ENCODE results near the gene AAR2.

Gene AAR2

GRCh38 chr20:36266189-36266588, 29.9 kb downstream of the AAR2 start:
- Histone ChIP-seq H2AFZ (ENCODE audit: low read depth, low read length) (no peak overlapping the region), H3K9ac (ENCODE audit: low read depth, low read length) (no peak overlapping the region), H3K27me3 (ENCODE audit: insufficient read depth, low read length, poor library complexity) (no peaks in the 10 kb centered on the region), H3K4me3 (ENCODE audit: low read depth in 1 of 2, low read length in 2 of 2) (no peak overlapping the region), H3K9me3 (ENCODE audit: insufficient read depth, low read length, severe bottlenecking) (no peaks in the 10 kb centered on the region), H3K4me1 (ENCODE audit: insufficient read depth, low read length) (no peaks in the 10 kb centered on the region), H3K4me2 (ENCODE audit: insufficient read depth, low read length) (no peak overlapping the region), H4K20me1 (ENCODE audit: insufficient read depth, low read length) (0 out of 2 replicates have a peak, but pooled peaks cover 3% of the 10 kb centered on the region), H3K27ac (ENCODE audit: low read length) (no peak overlapping the region), H3K36me3 (ENCODE audit: insufficient read depth, low read length) (no peaks in the 10 kb centered on the region), H3K79me2 (ENCODE audit: insufficient read depth, low read length) (no peaks in the 10 kb centered on the region)
- DNase-seq (no peak), ATAC-seq (ENCODE audit: insufficient read depth, low read depth) (no peak)
- TF ChIP-seq CTCF (IDR thresholded peaks at IDR 0.05; ENCODE audit: borderline replicate concordance, extremely low read depth, low read length, poor library complexity, severe bottlenecking) (no peak), EZH2 (IDR thresholded peaks at IDR 0.05; ENCODE audit: borderline replicate concordance, low read depth, low read length, severe bottlenecking) (no peak)

GRCh38 chr20:36267605-36268381, 31.5 kb downstream of the AAR2 start:
- Histone ChIP-seq H4K20me1 (ENCODE audit: insufficient read depth, low read length) (0 out of 2 replicates have a peak, but pooled peaks cover 3% of the 10 kb centered on the region), H3K36me3 (ENCODE audit: insufficient read depth, low read length) (no peaks in the 10 kb centered on the region), H3K9me3 (ENCODE audit: insufficient read depth, low read length, severe bottlenecking) (no peaks in the 10 kb centered on the region), H3K27me3 (ENCODE audit: insufficient read depth, low read length, poor library complexity) (no peaks in the 10 kb centered on the region), H3K4me3 (ENCODE audit: low read depth in 1 of 2, low read length in 2 of 2) (no peak overlapping the region), H3K9ac (ENCODE audit: low read depth, low read length) (no peak overlapping the region), H3K4me1 (ENCODE audit: insufficient read depth, low read length) (no peaks in the 10 kb centered on the region), H3K79me2 (ENCODE audit: insufficient read depth, low read length) (no peaks in the 10 kb centered on the region), H3K4me2 (ENCODE audit: insufficient read depth, low read length) (no peak overlapping the region), H2AFZ (ENCODE audit: low read depth, low read length) (no peak overlapping the region), H3K27ac (ENCODE audit: low read length) (no peak overlapping the region)
- ATAC-seq (ENCODE audit: insufficient read depth, low read depth) = no peak
- no peak for TF ChIP-seq EZH2 (IDR thresholded peaks at IDR 0.05; ENCODE audit: borderline replicate concordance, low read depth, low read length, severe bottlenecking)
- no peak for TF ChIP-seq CTCF (IDR thresholded peaks at IDR 0.05; ENCODE audit: borderline replicate concordance, extremely low read depth, low read length, poor library complexity, severe bottlenecking)
- DNase-seq = no peak

GRCh38 chr20:36268440-36269342, 32.4 kb downstream of the AAR2 start:
- Histone ChIP-seq H3K36me3 (ENCODE audit: insufficient read depth, low read length) (no peaks in the 10 kb centered on the region), H3K9ac (ENCODE audit: low read depth, low read length) (no peak overlapping the region), H3K4me3 (ENCODE audit: low read depth in 1 of 2, low read length in 2 of 2) (no peak overlapping the region), H3K9me3 (ENCODE audit: insufficient read depth, low read length, severe bottlenecking) (no peaks in the 10 kb centered on the region), H4K20me1 (ENCODE audit: insufficient read depth, low read length) (0 out of 2 replicates have a peak, but pooled peaks cover 3% of the 10 kb centered on the region), H3K4me1 (ENCODE audit: insufficient read depth, low read length) (no peaks in the 10 kb centered on the region), H3K27me3 (ENCODE audit: insufficient read depth, low read length, poor library complexity) (no peaks in the 10 kb centered on the region), H3K27ac (ENCODE audit: low read length) (no peak overlapping the region), H3K79me2 (ENCODE audit: insufficient read depth, low read length) (no peaks in the 10 kb centered on the region), H2AFZ (ENCODE audit: low read depth, low read length) (no peak overlapping the region), H3K4me2 (ENCODE audit: insufficient read depth, low read length) (no peak overlapping the region)
- TF ChIP-seq EZH2 (IDR thresholded peaks at IDR 0.05; ENCODE audit: borderline replicate concordance, low read depth, low read length, severe bottlenecking) = no peak
- no peak for TF ChIP-seq CTCF (IDR thresholded peaks at IDR 0.05; ENCODE audit: borderline replicate concordance, extremely low read depth, low read length, poor library complexity, severe bottlenecking)
- ATAC-seq (ENCODE audit: insufficient read depth, low read depth) (no peak), DNase-seq (no peak)

All from DND-41 (cell line).